ENCODE results near the gene MYO9B.
A peak's percentile ranks its signal among the peaks of the same experiment; 100 is the strongest.
"Not testable (repeated sequence)": the region's sequence is repeated elsewhere in the genome, so short reads cannot be mapped to it uniquely, and the experiment has no call there.

Gene MYO9B

GRCh38 chr19:17136021-17136420 lies 60.4 kb downstream of the MYO9B start:
- TF ChIP-seq, protein P1, sequence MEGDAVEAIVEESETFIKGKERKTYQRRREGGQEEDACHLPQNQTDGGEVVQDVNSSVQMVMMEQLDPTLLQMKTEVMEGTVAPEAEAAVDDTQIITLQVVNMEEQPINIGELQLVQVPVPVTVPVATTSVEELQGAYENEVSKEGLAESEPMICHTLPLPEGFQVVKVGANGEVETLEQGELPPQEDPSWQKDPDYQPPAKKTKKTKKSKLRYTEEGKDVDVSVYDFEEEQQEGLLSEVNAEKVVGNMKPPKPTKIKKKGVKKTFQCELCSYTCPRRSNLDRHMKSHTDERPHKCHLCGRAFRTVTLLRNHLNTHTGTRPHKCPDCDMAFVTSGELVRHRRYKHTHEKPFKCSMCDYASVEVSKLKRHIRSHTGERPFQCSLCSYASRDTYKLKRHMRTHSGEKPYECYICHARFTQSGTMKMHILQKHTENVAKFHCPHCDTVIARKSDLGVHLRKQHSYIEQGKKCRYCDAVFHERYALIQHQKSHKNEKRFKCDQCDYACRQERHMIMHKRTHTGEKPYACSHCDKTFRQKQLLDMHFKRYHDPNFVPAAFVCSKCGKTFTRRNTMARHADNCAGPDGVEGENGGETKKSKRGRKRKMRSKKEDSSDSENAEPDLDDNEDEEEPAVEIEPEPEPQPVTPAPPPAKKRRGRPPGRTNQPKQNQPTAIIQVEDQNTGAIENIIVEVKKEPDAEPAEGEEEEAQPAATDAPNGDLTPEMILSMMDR (conservative IDR thresholded peaks at IDR 0.05; ENCODE audit: low read depth, low read length) = no peak
- no peak for DNase-seq (ENCODE audit: low read depth)
- peak overlapping the region; percentile 22 for H3K4me3 ChIP-seq (ENCODE audit: low read length)

- no peak for DNase-seq (ENCODE audit: low read depth)
- no peak overlapping the region for H3K4me3 ChIP-seq (ENCODE audit: low read length)
- TF ChIP-seq, protein P1 (conservative IDR thresholded peaks at IDR 0.05; ENCODE audit: low read depth, low read length) = no peak
Measured at GRCh38 chr19:17136617-17137016, 61.0 kb downstream of the MYO9B start.

DNA sequence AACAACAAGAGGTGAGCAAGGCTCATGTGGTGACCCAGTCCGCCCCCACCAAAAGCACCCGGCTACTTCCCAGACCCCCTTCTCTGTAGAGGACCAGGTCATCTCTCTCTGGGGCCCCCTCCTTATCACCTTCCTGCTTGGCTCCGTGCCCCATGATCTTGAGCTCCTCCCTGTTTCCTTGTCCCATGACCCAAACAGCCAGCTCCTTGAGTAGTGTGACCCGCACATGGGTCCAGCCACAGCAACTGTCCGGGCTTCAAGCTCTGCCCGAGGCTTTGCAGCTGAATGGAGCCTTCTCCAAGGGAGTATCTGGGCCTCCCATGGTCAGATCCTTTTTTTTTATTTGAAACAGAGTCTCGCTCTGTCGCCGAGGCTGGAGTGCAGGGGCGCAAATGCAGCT lies 61.8 kb downstream of the MYO9B start:
- DNase-seq (ENCODE audit: low read depth) = no peak
- no peak overlapping the region for H3K4me3 ChIP-seq (ENCODE audit: low read length)
- TF ChIP-seq, protein P1 (conservative IDR thresholded peaks at IDR 0.05; ENCODE audit: low read depth, low read length) = no peak

DNA sequence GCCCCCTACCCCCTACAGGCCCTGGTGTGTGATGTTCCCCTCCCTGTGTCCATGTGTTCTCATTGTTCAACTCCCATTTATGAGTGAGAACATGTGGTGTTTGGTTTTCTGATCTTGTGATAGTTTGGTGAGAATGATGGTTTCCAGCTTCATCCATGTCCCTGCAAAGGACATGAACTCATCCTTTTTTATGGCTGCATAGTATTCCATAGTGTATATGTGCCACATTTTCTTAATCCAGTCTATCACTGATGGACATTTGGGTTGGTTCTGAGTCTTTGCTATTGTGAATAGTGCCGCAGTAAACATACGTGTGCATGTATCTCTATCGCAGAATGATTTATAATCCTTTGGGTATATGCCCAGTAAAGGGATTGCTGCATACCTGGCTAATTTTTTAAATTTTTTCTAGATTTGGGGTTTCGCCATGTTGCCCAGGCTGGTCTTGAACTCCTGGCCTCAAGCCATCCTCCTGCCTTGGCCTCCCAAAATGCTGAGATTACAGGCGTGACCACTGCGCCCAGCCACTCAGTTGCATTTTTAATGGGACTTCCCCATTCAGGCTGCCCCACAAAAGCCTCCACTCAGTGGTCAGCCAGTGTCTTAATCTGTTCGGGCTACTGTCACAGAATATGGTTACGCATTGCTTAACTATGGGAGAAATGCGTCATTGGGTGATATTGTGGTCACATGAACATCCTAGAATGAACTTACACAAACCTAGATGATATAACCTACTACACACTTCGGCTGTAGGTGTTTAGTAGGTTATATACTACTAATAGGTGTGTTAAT lies 62.7 kb downstream of the MYO9B start:
- not testable (repeated sequence) for DNase-seq (ENCODE audit: low read depth); H3K4me3 ChIP-seq (ENCODE audit: low read length)

GRCh38 chr19:17138937-17139598 lies 63.5 kb downstream of the MYO9B start:
- H3K4me3 ChIP-seq (ENCODE audit: low read length) = no peak overlapping the region
- DNase-seq (ENCODE audit: low read depth) = no peak
- TF ChIP-seq, protein P1 (conservative IDR thresholded peaks at IDR 0.05; ENCODE audit: low read depth, low read length) = no peak

DNA sequence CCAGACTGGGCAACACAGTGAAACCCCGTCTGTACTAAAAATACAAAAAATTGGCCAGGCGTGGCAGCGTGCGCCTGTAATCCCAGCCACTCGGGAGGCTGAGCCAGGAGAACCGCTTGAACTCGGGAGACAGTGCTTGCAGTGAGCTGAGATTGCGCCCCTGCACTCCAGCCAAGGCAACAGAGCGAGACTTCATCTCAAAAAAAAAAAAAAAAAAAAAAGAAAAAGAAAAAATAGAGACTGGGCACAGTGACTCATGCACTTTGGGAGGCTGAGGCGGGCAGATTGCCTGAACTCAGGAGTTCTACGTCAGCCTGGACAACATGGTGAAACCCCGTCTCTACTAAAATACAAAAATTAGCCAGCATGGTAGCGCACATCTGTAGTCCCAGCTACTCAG lies 69.2 kb downstream of the MYO9B start:
- DNase-seq (ENCODE audit: low read depth); H3K4me3 ChIP-seq (ENCODE audit: low read length): not testable (repeated sequence)

GRCh38 chr19:17145546-17146497 lies 70.2 kb downstream of the MYO9B start:
- no peak overlapping the region for H3K4me3 ChIP-seq (ENCODE audit: low read length)
- TF ChIP-seq, protein P1 (conservative IDR thresholded peaks at IDR 0.05; ENCODE audit: low read depth, low read length) = no peak
- no peak for DNase-seq (ENCODE audit: low read depth)

All from retinal pigment epithelial cell (primary cell).